NK-92 (cell line): ENCODE measurements around the gene TPST2.

ENCODE experiments used
- DNase-seq: peaks from one replicate; lab custom pipeline; 2025; ENCODE audit not compliant: unreplicated experiment; lab: John Stamatoyannopoulos, UW

Gene TPST2

DNA sequence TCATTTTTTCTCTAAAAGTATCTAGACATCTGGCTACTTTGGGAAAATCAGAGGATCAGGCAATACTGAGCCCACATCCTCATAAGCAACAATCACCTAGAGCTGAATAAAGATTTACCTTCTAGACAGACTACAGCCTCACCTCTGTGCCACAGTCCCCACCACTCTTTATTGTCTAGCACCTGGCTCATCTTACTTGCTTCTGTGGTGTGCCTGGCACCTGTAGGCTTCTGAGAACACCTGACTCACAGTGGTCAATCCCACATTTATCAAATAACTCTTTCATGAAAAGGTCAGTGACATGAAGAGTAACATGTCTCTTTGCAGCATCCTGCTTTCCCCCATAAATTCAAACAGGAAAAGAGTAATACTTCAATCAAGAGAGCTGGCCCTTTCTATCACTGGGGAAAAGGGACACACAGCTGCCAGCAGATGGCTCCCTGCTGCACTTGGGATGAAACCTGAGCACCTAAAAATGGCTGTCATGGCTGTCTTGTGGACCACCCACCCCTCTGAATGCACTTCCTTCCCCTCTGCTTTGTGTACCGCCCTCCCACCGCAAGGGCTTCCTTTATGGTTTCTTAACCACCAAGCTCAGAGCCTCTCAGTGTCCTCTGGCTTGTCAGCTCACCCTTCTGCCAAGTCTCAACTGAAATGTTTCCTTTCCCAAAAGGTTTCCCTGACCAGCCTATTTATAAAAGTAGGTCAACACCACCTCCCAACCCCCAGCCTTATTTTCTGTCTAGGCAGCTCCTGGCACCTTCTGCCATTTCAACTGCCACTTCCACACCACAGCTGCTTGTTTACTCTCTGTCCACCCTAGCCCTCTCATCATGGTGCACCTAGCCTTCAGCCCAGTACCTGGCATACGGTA is 87.0 kb downstream of the TPST2 start:
- DNase-seq = no peak

DNA sequence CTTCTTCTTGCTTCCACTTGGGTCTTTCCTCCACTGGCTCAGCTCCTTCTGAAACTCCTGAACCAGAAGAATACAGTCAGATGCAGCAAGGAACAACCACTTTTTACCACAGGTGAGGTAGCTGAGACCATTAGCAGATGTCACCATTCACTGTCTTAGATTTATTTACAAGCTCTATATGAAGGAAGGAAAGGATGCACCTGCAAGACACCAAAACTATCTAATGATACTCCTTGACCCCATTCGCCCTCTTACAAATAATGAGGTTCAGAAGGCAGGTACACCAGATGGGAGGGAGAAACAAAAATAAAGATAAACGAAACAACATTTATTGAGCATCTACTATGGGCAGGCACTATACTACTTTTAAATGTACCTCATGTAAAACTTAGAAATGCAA is 87.9 kb downstream of the TPST2 start:
- no peak for DNase-seq

DNA sequence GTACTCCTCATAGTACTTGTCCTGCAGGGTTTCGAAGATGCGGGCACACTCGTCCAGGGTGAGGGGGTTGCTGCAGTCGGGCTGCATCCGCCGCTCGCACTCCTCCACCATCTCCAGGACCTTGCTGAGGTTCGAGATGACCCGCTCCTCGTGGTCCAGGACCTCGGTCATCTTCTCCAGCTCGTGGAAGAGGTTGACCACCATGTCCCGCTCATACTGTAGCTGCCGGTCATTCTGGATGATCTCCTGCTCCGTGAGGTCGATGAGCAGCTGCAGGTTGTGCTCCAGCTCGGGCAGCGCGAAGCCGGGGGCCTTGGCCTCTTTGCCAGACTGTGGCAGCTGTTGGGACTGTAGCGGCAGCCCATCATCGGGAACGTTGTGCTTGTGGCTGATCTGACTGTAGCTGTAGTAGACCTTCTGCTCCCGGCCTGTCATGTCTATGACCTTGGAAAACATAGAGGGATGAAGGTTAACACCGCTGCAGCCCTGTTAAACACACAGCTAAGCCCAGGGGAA is 90.7 kb downstream of the TPST2 start:
- DNase-seq = no peak

DNA sequence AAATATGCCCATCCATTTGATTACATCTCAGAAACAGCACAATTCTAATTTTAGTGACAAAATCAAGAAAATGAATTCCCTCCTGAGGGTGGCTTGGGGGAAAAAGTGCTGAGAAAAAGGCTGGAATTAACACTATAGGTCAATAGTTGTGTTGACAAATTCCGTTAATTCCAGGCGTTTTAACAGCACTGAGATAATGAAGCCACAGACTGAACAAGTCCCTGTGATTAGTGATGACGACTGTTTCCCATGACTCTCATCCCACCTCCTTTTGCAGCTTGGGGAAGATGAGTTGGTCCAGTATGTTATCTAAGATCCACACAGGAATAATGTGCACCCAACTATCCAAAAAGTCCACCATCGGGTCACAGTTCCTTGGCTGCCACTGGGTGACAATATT is 93.5 kb downstream of the TPST2 start:
- DNase-seq = no peak

DNA sequence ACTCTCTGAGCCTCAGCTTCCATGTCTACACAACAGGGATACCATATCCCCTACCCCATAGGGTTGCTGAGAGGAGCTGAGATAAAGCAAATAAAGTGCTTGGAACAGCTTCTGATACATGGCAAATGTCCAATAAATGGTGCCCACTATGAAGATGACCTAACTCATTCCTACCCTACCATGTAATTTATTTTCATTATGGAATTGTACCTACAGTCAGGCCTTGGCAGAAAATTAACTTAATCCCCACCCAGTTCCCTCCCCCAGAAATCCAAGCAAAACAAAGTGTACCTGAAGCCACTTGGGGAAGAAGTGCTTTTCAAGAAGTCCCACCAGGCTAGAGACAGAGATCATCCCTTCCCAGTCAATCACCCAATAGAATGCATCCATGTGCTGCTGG is 95.4 kb downstream of the TPST2 start:
- DNase-seq = no peak

DNA sequence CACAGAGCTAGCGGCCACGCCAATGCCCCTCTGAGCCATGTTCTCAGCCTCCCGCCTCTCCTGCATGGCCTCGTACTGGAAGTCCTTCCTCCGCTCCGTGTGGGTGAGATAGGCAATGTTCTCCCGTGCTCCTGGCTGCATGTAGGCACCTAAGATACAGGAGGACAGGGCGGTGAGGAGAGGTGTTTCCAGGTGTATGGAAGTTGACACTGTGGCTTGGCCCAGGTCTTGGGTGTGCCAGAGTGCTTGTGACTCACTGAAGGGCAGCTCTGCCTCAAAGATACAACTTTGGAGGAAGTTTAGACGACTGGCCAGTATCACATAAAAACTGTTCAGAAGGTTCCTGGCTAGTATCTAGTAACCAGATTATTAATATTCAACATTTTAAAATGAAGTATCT is 97.7 kb downstream of the TPST2 start:
- no peak for DNase-seq

DNA sequence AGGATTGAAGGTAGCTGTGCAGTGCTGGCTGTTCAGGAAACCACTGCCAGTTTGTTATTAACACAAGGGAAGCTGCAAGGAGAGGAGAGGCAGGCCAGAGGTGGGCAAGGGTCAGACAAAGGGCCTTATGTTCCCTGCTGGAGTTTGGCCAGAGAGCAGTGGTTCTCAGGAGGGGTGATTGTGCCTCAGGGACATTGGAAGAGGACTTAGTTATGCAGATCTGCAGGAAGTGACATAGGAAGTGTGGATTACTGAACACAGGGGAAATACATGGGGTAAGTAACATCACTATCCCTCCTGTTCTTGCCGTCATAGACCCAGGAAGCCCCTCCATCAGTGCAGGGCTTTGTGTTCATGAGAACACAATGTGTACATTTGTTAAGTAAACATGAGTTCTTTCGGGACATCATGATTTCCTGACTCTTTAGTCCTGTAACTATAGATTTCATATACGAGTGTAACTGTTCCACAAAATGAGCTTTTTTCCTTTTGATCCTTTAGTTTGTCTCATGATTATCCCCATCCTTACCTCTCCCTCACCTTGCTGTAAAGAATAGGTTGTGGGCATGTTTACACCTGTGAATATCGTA is 100.4 kb downstream of the TPST2 start:
- no peak for DNase-seq

DNA sequence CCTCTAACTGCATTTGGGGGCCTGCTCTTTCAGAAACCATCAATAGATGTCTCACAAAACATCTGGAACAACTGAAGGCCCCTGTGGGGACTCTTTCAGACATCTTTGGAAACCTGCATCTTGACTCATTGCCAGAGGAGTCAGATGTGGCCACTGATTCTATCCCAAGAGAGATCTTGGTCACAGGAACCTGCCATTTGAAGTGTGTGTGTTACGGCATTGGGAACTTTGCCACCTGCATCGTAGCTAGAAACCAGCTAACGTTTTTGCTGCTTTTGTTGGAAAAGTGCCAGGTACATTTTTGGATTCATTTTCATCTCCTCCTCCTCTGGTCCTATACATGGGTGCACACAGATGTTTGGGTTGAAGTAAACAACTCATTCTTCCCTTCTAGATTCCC is 101.9 kb downstream of the TPST2 start:
- DNase-seq = no peak

DNA sequence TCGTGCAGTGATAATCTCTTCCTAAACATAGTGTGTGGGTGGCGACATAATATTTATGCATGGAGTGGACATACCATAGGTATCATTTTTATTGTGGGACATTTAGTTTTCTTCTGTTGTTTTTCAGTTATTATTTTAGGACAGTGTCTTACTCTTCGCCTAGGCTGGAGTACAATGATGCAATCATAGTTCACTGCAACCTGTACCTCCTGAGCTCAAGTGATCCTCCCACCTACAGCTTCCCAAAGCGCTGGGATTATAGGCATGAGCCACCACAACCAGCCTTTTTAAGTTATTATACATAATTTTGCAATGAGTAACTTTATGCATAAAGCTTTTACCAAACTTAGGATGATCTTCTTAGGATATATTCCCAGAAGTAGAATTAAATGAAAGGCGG is 103.5 kb downstream of the TPST2 start:
- no peak for DNase-seq

DNA sequence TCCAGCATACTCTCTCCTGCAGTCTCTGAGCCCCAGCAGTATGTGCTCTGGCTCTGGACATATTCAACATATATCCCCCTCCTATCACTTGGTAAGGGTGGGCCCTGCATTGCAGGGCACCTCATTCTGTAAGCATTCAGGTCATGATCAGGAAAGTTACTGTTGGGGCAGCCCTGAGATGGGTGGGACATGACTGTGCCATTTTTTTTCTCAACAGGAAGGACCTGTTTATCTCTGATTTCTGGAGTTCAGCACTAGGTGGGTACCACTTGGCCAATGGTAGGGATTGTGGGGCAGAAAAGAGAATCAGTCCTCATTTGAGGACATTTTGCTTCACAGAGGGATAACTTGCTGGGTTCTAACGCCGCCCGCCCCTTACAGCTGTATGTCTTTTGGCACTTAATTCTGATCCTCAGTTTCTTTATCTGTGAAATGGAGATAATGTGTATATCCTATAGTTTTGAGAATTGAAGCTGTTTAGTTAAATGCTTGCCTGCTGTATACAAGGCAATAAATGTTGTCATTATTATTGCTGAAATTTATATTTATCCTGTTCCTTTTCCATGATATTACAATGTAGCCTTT is 104.0 kb downstream of the TPST2 start:
- no peak for DNase-seq

DNA sequence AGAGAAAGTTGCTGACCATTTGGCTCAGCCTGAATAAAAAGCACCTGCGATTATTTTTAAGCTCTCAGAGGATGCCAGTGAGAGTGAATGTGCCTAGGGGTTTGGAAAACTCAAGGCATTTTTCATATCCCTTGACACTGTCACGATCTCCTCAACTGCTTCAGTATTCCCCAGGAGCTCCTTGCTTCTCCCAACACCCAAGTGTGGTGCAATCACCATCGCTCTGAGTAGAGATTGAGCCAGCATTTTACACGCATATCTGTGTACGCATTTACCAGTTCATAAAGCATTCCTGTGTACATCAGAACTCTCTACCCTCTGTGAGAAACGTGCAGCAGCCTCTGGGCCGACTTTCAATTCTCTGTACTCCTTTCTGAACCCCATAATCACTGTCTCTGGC is 104.9 kb downstream of the TPST2 start:
- no peak for DNase-seq

DNA sequence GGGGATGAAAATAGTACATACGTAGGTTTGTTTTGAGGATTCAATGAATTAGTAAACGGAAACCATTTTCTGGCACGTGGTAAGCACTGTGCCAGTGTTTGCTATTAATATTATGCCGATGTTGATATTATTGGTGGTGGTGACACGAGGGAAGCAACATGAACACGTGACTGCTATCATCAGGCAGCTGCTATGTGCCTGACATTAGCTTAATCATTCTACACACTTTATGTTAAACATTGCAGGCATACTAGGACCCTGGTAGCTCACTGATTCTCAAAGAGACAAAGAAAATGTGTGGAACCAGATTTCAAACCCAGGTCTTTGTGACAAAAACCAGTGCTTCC is 105.6 kb downstream of the TPST2 start:
- DNase-seq = no peak

DNA sequence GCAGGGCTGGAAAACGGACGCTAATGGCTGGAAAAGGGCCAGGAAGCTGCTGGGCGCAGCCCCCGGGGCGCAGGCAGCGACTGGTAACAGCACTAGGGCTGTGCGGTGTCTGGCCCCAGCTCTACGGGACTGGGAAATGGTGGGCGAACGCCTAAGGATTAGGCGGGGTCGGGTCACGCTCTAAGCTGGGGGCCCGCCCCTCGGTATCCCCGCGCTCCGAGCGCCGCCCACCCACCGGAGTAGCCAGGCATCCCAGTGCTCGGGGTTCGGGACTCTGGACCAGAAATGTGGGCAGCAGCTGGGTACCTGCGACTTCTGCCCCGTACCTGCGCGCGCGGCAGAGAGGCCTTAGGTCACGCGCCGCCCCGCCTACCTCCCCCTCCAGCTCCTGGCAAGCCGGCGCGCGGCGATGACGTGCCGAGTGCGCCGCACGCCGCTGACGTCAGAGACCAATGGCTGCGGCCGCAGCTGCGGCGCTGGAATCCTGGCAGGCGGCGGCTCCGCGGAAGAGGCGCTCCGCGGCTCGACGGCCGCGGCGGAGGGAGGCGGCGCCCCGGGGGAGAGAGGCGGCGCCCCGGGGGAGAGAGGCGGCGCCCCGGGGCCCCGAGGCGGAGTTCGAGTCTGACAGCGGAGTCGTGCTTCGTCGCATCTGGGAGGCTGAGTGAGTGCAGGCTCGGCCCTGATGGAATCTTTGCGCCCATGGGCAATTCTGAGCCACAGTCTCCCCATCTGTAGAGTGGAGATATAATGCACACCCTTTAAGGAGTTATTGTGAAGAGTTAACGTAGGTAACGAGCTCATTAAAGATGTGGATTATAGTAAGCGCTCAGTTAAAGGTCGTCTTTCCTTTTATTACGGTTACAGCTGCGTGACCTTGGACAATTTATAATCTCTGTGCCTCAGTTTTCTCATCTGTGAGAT is 106.2 kb downstream of the TPST2 start, which contains the start of the genes HPS4 and SRRD:
TSS of gene HPS4 (minus strand) at position 345 of the 921 bp plus-strand sequence. CDS start 2,021 bp downstream, outside the sequence.
TSS of gene SRRD (plus strand) at position 439 of the 921 bp plus-strand sequence. CDS start at position 453, 14 bp downstream.
- peak; percentile 28 for DNase-seq

DNA sequence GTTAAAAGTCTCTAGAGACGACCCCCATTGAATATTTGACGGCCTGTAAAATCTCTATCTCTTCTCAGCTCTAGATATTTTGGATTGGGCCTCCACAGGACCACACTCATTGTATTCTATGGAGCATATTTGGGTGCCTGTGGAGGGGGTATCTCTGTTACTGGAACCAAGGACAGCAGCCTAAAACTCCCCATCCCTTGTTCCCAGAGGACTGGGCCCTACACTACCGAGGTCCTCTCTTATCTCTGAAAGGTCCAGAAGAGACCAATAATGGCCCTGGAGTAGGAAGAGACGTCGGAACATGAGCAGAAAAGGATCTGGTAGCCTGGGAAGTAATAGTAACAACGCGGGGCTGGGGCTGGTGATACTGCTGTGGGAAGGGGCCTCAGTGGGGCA is 106.9 kb downstream of the TPST2 start:
- DNase-seq = no peak

DNA sequence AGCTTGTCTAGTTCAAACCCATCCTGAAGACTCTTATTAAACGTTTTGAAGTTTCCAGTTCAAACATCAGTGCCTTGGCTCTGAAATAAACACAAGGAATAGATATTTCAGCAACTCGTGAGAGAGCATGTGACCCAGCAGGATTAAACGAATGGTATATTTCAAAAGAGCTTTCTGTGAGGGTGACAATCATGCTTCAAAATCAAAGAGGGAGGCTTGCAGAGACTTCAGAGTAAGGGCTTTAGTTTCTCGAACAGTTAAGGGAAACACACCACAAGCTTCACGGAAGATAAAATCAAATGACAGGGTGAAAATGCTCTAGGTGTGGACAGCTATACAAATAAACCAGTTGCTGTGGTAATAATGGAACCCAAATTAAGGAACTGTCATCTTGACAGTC is 107.8 kb downstream of the TPST2 start:
- no peak for DNase-seq

DNA sequence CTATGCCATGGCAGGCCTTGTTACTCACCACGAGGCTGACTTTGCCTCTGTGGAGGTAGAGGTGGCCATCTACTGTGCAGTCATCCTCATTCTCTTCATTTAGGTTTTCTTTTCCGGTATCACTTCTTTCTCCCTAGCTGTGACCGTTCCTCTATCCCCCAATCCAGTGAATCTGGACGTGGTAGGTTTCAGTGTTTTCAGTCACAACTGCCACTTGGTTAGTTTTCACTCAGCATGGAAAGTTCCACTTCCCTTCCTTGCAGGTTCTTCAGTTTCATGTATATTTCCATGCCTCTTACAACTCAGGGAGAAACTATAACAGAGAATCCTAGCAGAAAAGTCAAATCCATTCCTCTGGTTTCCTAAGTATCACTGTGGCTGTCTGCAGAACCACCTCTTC is 108.2 kb downstream of the TPST2 start:
- DNase-seq = no peak

DNA sequence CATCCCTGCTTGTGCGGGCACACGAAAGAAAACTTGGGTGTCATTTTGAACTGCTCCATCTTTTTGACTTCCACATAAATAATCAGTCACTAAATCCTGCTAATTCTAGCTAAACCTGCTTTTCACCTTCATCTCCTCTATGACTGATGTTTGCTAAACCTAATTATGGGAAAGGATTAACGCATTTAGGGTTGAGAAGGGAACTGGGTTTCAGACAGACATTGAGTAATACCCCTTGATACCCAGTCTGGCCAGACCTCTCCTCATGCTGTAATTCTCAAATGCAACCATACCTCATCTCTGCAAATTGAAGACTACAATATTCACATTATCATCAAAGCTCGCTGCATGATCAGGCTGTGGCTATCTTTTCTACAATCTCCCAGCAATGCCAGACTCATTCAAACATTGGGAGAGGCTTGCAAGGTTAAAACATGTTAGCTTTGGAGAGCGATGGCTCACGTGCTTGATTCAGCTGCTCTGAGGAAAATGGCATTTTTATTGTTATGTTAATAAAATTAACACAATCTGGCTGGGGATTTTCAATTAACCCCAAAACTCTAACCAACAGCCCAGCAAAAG is 108.7 kb downstream of the TPST2 start:
- DNase-seq = no peak

DNA sequence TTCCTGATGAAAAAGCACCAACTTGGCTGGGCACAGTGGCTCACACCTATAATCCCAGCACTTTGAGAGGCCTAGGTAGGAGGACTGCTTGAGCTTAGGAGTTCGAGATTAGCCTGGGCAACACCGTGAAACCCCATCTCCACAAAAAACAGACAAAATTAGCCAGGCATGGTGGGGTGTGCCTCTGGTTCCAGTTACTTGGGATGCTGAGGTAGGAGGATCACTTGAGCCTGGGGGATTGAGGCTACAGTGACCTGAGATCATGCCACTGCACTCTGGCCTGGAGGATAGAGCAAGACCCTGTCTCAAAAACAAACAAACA is 109.4 kb downstream of the TPST2 start:
- DNase-seq = no peak

DNA sequence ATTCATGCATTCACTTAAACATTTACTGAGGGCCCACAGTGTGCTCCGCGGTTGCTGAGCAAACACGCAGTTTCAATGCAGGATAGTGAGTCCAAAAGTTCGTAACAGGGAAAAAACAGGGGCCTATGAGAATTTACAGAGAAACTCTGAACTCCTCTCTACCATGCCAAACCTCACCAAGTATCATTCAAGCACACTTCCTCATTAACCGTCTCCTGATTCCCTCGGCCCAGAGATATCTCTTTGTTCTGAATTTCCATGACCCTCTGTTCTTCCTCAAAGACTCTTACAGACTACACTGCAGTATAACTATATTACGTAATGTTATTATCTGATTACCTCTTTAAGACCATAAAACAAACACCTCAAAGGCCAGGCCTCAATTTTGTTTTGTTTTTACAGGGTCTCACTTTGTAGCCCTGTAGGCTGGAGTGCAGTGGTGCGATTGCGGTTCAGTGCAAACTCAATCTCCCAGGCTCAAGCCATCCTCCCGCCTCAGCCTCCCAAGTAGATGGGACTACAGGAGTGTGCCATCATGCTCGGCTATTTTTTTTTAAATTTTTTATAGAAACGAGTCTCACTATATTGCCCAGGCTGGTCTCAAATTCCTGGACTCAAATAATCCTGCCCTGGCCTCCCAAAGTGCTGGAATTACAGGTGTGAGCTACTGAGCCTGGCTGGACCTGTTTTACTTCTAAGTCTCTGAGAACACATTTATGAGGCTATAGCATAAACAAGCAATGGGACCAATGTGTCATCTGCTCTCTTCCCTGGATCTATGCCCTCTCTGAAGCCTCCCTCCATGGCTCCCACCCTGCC is 109.9 kb downstream of the TPST2 start:
- no peak for DNase-seq
